Brain microvascular endothelial cell (primary cell): ENCODE results near the gene GNAL.

Experiments used
- DNase-seq: peaks from one replicate; pipeline ENCODE4 v3.0.0-alpha.2; 2020
- H3K27ac ChIP-seq: fragments of 250-450 bp; sonication (Bioruptor Pico); 2 replicates; pipeline ENCODE4 v1.5.1; 2020; ENCODE audit warnings: mild to moderate bottlenecking, moderate library complexity
- H3K27me3 ChIP-seq: fragments of 250-450 bp; sonication (Bioruptor Pico); replicated peaks from 2 replicates; pipeline ENCODE4 v1.5.1; 2020; ENCODE audit warnings: mild to moderate bottlenecking
- H3K36me3 ChIP-seq: fragments of 250-450 bp; sonication (Bioruptor Pico); replicated peaks from 2 replicates; pipeline ENCODE4 v1.5.1; 2020; ENCODE audit warnings: mild to moderate bottlenecking
- H3K4me3 ChIP-seq: 2 replicates; pipeline ENCODE4 v1.5.1; 2011; ENCODE audit warnings: low read depth, mild to moderate bottlenecking, control low read depth, low read length, moderate library complexity
- CTCF ChIP-seq: IDR thresholded peaks from 2 replicates; pipeline ENCODE4 v1.5.1; 2011; ENCODE audit warnings: low read depth, mild to moderate bottlenecking, moderate library complexity, low read length, control low read depth, inconsistent platforms; ENCODE audit errors: missing control alignments
- in situ Hi-C: cut with HindIII; loops from 2 replicates; pipeline ENCODE4 v1.10.0; 2017; ENCODE audit warnings: low sequenced_read_pairs, low pct_ligation_motif_present

The GNAL gene

GRCh38 chr18:11795916-11796315 is 106.9 kb downstream of the GNAL start:
- H3K27ac ChIP-seq = no peak overlapping the region
- H3K27me3 ChIP-seq = no peaks in the 10 kb centered on the region
- no peak for TF ChIP-seq CTCF
- H3K4me3 ChIP-seq = no peak overlapping the region
- no peaks in the 10 kb centered on the region for H3K36me3 ChIP-seq
- in situ Hi-C loops = no loop called here
- no peak for DNase-seq

- TF ChIP-seq CTCF = no peak
- in situ Hi-C loops = no loop called here
- no peak for DNase-seq
Measured at GRCh38 chr18:11798271-11798670, 109.2 kb downstream of the GNAL start.

GRCh38 chr18:11799066-11799465 is 110.0 kb downstream of the GNAL start:
- in situ Hi-C loops = no loop called here
- DNase-seq = no peak
- no peaks in the 10 kb centered on the region for H3K36me3 ChIP-seq
- H3K27ac ChIP-seq = no peak overlapping the region
- H3K4me3 ChIP-seq = no peak overlapping the region
- TF ChIP-seq CTCF = no peak
- H3K27me3 ChIP-seq = no peaks in the 10 kb centered on the region

More at GRCh38 chr18:11798271-11798670, 109.2 kb downstream of the GNAL start:
- Histone ChIP-seq H3K27ac (no peak overlapping the region), H3K4me3 (no peak overlapping the region), H3K36me3 (no peaks in the 10 kb centered on the region), H3K27me3 (no peaks in the 10 kb centered on the region)

GRCh38 chr18:11800566-11801334 is 111.7 kb downstream of the GNAL start:
- Histone ChIP-seq H3K27ac (no peak overlapping the region), H3K4me3 (no peak overlapping the region), H3K27me3 (no peaks in the 10 kb centered on the region), H3K36me3 (no peaks in the 10 kb centered on the region)
- DNase-seq = no peak
- TF ChIP-seq CTCF = no peak
- in situ Hi-C loops = no loop called here

- H3K36me3 ChIP-seq = no peaks in the 10 kb centered on the region
- no peak overlapping the region for H3K27ac ChIP-seq
- no peak for TF ChIP-seq CTCF
- no peak for DNase-seq
- in situ Hi-C loops = no loop called here
- H3K27me3 ChIP-seq = no peaks in the 10 kb centered on the region
- H3K4me3 ChIP-seq = no peak overlapping the region
Measured at GRCh38 chr18:11801573-11801972, 112.5 kb downstream of the GNAL start.

GRCh38 chr18:11802158-11802557 is 113.1 kb downstream of the GNAL start:
- no peak for DNase-seq
- Histone ChIP-seq H3K27ac (no peak overlapping the region), H3K27me3 (no peaks in the 10 kb centered on the region), H3K4me3 (no peak overlapping the region), H3K36me3 (no peaks in the 10 kb centered on the region)
- no peak for TF ChIP-seq CTCF
- in situ Hi-C loops = no loop called here
